Spleen (tissue), 7 donors: ENCODE measurements around the gene IL36RN.

Experiments
- POLR2A ChIP-seq, 3 donors: fragments of 450-650 bp; IDR thresholded peaks; one replicate each; pipeline ENCODE4 v1.5.1; 2017; ENCODE audit warnings: antibody characterized with exemption in 3 of 3, mild to moderate bottlenecking in 1 of 3
- POLR2AphosphoS5 ChIP-seq, 3 donors: sonication (generic); formaldehyde crosslinking; IDR thresholded peaks; one replicate each; pipeline ENCODE4 v1.5.1; 2017; ENCODE audit warnings: antibody characterized with exemption in 3 of 3
- TF ChIP-seq, protein P1 (sequence below), 11 experiments: fragments of 200-600 bp in 7 of 11; fragments of 450-650 bp in 4 of 11; sonication (generic) in 4 of 11; IDR thresholded peaks in 8 of 11; conservative IDR thresholded peaks in 3 of 11; 1 replicate in 7 of 11; 2 replicates in 4 of 11; pipeline versions ENCODE4 v1.4.0 to v1.8.0; 2016 to 2021; ENCODE audit warnings: antibody characterized with exemption in 11 of 11, inconsistent platforms in 4 of 11, mild to moderate bottlenecking in 1 of 11
- donor health status: DM: no; HTN: no; CAD: no; lungs with moderate emphysema.
- donor health status: DM: no; HTN: no; CAD: no.
- donor health status: DM: no; HTN: no; CAD: no.

DNA sequence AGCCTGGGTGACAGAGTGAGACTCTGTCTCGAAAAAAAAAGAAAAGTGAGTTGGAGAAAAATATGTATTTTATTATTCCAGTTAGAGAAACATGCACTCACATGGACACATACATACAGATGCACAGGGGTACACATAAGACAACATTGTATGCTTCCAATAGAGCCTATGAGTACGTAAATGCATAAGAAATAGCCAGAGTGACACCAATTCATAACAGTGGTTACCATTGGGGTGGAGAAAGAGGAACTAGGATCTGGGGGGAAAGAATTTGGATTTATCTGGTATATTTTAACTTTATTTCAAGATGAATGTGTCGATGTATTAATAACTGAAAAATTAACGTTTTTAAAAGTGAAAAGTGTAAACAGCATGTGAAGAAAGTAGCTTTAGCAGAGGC lies 37.7 kb upstream of the IL36RN start:
- TF ChIP-seq, protein P1, sequence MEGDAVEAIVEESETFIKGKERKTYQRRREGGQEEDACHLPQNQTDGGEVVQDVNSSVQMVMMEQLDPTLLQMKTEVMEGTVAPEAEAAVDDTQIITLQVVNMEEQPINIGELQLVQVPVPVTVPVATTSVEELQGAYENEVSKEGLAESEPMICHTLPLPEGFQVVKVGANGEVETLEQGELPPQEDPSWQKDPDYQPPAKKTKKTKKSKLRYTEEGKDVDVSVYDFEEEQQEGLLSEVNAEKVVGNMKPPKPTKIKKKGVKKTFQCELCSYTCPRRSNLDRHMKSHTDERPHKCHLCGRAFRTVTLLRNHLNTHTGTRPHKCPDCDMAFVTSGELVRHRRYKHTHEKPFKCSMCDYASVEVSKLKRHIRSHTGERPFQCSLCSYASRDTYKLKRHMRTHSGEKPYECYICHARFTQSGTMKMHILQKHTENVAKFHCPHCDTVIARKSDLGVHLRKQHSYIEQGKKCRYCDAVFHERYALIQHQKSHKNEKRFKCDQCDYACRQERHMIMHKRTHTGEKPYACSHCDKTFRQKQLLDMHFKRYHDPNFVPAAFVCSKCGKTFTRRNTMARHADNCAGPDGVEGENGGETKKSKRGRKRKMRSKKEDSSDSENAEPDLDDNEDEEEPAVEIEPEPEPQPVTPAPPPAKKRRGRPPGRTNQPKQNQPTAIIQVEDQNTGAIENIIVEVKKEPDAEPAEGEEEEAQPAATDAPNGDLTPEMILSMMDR (IDR thresholded peaks at IDR 0.05 in 8 of 11, conservative IDR thresholded peaks at IDR 0.05 in 3 of 11) = no peak
- TF ChIP-seq POLR2AphosphoS5 (IDR thresholded peaks at IDR 0.05) (no peak), POLR2A (IDR thresholded peaks at IDR 0.05) (no peak)
